LHCN-M2 (cell line): ENCODE measurements around the gene DRAXIN. TPM values are rescaled to one million over a fixed set of nuclear protein-coding genes. Genes with fewer than 3 reads are reported as not detected.

Experiments used
- DNase-seq: peaks from one replicate; pipeline ENCODE4 v3.0.0-alpha.2; 2012; ENCODE audit warnings: low read depth
- total RNA-seq: library from RNA; depleted of rRNA; stranded (reverse); fragments of >200 nt; gene quantifications from 2 replicates; pipeline ENCODE4 v1.2.3, GENCODE V29; 2014

DRAXIN gene
- total RNA-seq, 1 experiment from 2014 or later, result under 0.01 TPM

- DNase-seq, result no peak
Observed at GRCh38 chr1:11684070-11684469, 7.4 kb upstream of the DRAXIN start.

- no peak for DNase-seq
Observed at GRCh38 chr1:11685210-11685752, 6.2 kb upstream of the DRAXIN start.

- DNase-seq, result no peak
Observed at GRCh38 chr1:11688506-11688905, 3.0 kb upstream of the DRAXIN start.

- no peak for DNase-seq
Observed at GRCh38 chr1:11690397-11691301, 861 bp upstream of the DRAXIN start.

GRCh38 chr1:11691928-11692711 is 610 bp downstream of the DRAXIN start:
- no peak for DNase-seq

GRCh38 chr1:11693024-11693590 is 1.6 kb downstream of the DRAXIN start:
- DNase-seq, result peak; percentile 82

- no peak for DNase-seq
Observed at GRCh38 chr1:11693917-11694316, 2.4 kb downstream of the DRAXIN start.

GRCh38 chr1:11695861-11696260 is 4.4 kb downstream of the DRAXIN start:
- DNase-seq, result no peak

- DNase-seq, result no peak
Observed at GRCh38 chr1:11697188-11697892, 5.8 kb downstream of the DRAXIN start.

GRCh38 chr1:11697893-11698210 is 6.3 kb downstream of the DRAXIN start:
- no peak for DNase-seq

- DNase-seq, result no peak
Observed at GRCh38 chr1:11700601-11701467, 9.3 kb downstream of the DRAXIN start.

- no peak for DNase-seq
Observed at GRCh38 chr1:11701551-11701961, 10.0 kb downstream of the DRAXIN start.

GRCh38 chr1:11701981-11702803 is 10.7 kb downstream of the DRAXIN start:
- no peak for DNase-seq

- DNase-seq, result no peak
Observed at GRCh38 chr1:11703357-11704193, 12.1 kb downstream of the DRAXIN start.

GRCh38 chr1:11704194-11704529 is 12.7 kb downstream of the DRAXIN start:
- DNase-seq, result no peak

- DNase-seq, result no peak
Observed at GRCh38 chr1:11704691-11705475, 13.4 kb downstream of the DRAXIN start.

GRCh38 chr1:11705596-11705995 is 14.1 kb downstream of the DRAXIN start:
- no peak for DNase-seq

- no peak for DNase-seq
Observed at GRCh38 chr1:11706292-11706691, 14.8 kb downstream of the DRAXIN start.
